NCI-H1092 (cell line): ENCODE measurements around the gene FGFR4.
A peak's percentile ranks its signal among the peaks of the same experiment; 100 is the strongest.
"Not testable (repeated sequence)": the region's sequence is repeated elsewhere in the genome, so short reads cannot be mapped to it uniquely, and the experiment has no call there.

ENCODE experiments used
- DNase-seq: peaks from one replicate; lab custom pipeline; 2025; lab: John Stamatoyannopoulos, UW

The FGFR4 gene

DNA sequence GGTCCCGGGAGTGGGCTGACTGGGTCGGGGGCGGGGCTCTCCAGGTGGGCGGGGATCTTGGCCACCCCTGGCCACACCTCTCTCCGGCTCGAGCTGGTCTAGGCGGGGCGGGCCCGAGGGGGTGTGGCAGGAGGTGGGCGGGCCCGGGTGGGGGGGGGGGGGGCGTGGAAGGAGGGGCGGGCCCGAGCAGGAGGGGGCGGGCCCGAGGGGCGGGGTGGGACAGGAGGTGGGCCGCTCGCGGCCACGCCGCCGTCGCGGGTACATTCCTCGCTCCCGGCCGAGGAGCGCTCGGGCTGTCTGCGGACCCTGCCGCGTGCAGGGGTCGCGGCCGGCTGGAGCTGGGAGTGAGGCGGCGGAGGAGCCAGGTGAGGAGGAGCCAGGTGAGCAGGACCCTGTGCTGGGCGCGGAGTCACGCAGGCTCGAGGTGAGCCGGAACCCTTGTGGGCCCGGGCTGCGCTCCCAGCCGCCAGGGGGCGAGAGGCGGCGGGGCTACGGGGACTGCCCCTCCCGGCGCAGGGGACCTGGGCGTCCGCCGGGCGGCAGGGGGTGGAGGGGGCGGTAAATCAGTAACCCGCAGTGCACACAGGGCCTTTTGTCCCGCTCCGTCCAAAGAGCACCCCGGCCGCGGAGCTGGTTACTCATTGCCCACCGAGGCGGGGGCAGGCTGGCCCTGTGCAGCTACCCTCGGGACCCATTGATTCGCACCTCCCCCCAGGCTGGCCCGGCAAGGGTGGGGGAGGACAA is at the start of gene FGFR4:
TSS of gene FGFR4 (plus strand) at position 262 of the 744 bp plus-strand sequence. CDS start 2,688 bp downstream, outside the sequence.
- no peak for DNase-seq

DNA sequence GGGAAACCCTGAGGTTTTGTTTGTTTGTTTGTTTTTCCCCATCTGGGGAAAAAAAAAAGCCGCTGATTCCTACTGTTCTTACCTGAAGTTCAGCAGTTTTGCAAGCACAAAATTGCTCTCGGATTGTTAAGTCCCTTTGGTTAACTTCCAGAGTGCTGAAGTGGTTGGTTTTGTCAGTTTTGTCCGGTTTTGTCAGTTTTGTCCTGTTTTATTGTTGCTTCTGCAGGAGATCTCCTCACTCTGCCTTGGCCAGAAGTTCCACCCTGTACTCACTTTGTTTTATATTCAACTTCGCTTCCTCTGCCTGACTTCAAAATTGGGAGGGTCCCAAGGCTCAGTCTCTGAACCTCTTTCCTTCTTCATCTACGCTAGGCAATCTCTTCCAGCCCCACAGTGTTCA is 49.8 kb upstream of the FGFR4 start:
- no peak for DNase-seq

DNA sequence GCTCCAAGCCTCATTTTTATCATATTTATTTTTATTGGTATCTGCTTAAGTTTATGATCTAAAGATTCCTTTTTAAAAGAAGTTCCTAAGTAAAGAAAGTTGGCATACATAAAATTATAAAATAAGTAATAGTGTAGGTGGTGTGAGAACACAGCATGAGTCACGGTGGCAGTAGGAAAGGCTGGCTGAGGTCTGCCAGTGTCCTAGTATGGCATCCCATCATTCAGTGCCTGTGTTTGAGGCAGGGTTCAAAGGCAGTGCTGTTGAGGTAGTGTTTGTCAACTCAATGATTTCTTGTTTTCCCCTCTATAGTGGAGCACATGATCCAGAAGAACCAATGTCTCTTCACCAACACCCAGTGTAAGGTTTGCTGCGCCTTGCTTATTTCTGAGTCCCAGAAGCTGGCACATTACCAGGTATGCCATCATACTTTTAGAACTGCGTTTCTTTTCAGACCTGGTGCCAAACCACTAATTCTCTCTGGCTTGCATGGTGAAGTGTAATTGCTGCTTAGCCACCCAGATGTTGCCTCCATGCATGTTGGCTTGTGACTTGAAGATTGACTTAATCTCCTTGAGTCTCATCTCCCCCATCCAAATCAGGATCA is 45.8 kb upstream of the FGFR4 start:
- DNase-seq, result no peak

DNA sequence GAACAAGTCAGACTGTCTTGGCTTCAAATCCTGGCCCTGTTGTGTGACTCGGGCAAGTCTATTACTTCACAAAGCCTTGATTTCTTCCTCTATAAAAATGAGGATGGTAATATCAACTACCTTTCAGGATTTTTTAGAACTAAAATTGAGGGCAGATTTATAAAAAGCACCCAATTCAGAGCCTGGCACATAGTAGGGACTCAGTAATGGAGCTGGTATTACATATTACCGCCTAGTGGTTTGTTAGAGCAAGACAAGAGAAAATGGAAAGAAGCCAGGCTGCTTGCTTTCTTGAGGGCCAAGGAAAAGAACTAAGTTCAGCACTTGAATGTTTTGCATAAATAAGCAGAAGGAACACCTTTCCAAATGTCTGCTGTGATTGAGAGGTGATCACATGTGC is 44.8 kb upstream of the FGFR4 start:
- no peak for DNase-seq

DNA sequence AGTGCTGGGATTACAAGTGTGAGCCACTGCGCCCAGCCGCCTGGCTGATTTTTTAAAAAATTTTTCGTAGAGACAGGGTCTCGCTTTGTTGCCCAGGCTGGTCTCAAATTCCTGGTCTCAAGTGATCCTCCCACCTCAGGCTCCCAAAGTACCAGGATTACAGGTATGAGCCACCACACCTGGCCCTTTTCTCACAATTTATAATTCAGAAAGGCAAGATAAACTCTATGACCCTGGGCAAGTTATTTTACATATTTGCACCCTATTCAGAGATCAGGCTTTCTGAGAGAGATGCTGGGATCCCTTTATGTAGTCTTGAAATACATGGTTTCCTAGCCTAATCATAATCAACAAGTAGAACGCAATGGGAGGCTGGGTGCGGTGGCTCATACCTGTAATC is 43.6 kb upstream of the FGFR4 start:
- DNase-seq, result no peak

DNA sequence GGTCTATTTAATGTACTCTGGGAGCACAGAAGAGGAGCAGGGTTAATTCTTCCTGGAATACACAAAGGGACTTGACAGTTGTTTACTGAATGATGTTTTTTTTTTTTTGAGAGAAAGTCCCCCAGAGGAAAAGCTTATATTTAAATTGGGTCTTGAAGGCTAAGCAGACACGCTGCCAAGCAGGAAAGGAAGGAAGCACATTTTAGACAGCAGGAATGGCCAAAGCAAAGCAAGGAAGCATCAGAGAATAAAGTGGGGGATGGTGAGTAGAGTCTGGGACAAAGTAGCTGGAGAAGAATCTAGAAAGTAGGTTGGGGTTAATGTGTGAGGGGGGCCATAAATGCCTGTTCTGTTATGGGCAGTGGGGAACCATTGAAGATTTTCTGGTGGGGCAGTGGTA is 42.8 kb upstream of the FGFR4 start:
- DNase-seq, result no peak

DNA sequence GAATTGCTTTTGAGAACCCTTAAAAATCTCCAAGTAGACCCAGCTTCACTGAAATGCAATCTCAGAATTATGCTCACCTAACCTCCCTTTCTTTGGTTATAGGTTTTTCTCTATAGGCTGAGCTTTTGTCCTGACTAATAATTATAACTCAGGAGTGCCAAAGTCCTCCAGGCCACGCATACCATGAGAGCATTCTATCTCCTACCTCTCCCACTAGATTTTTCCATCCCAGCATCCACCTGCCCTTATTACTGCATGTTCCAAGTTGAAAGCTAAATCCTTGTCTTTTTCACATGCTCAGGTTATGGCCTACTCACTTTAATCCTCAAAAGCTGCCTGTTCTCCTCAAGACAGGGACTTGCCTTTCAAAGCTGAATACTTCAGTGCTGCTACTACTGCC is 42.1 kb upstream of the FGFR4 start:
- no peak for DNase-seq

GRCh38 chr5:177045631-177046030 is 41.1 kb upstream of the FGFR4 start:
- no peak for DNase-seq

GRCh38 chr5:177048531-177048930 is 38.2 kb upstream of the FGFR4 start:
- not testable (repeated sequence) for DNase-seq

DNA sequence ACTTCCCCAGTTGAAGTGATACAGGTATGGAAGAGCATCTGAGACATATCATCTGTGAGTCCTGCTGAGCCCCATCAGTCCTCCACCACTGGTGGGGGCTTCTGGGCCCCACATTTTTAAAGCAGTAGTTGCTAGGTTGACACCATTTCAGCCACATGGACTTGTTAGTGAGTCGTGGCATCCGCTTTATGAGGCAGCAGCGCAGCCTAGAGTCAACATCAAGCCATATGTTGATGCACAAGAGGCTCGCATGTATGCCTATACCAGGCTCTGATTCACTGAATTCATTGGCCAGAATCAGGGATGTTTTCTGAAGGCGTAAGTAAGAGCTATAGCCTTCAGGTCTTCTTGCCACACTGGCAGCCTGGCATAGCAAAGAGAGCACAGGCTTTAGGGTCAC is 37.4 kb upstream of the FGFR4 start:
- DNase-seq, result no peak

DNA sequence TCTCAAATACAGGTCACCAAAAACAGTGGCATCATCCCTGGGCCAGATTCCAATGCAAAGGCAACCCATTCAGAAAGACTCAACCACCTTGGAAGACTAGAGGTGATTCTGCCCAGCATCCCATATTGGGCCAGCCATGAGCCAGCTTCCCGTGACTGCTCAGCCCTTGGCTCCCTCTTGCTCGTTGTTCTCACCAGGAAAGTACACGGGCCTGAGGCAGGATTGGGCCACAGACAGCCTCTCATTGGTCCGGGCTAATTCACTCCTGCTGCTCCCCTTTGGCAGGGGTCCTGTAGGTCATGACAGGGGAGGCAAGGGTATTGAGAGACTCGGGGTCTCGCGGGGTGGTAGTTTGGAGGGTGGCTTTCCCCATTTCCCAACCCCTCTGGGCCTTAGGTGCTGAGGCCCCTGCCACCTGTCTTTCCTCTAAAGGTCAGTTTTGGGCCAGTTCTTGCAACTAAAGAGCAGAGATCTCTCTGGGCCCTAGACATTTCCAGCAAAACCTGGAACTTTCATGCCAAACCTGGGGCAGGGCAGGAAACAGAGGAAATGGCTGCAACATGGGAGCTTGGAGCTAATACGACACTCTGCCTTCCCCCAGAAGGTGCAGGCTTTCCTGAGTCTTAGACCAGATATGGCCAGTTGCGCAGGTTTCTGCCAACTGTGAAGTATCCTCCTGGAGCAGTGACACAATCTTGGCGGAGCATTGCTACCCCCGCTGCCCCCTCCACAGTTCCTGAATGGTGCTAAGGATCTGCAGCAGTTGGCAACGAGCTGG is 22.0 kb upstream of the FGFR4 start:
- DNase-seq, result no peak

GRCh38 chr5:177065491-177065890 is 21.2 kb upstream of the FGFR4 start:
- no peak for DNase-seq

- DNase-seq, result no peak
Observed at GRCh38 chr5:177066224-177066623, 20.5 kb upstream of the FGFR4 start.

DNA sequence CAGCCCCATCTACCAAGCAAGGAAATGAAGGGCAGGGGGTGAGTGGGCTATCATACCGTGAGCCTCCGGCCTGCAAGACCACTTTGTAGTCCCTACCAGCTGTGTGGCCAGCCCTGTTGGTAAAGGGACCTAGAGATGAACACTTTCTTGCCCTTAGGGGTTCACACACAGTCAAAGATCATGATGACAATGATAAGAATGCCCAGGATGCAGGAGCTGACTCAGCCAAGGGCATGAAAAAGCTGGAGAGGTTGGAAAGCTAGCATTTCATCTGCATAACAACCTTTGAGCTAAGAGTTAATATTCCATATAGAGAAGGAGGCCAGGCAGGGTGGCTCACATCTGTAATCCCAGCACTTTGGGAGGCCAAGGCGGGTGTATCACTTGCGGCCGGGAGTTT is 19.2 kb upstream of the FGFR4 start:
- no peak for DNase-seq

- DNase-seq, result no peak
Observed at GRCh38 chr5:177070536-177071191, 16.1 kb upstream of the FGFR4 start.

DNA sequence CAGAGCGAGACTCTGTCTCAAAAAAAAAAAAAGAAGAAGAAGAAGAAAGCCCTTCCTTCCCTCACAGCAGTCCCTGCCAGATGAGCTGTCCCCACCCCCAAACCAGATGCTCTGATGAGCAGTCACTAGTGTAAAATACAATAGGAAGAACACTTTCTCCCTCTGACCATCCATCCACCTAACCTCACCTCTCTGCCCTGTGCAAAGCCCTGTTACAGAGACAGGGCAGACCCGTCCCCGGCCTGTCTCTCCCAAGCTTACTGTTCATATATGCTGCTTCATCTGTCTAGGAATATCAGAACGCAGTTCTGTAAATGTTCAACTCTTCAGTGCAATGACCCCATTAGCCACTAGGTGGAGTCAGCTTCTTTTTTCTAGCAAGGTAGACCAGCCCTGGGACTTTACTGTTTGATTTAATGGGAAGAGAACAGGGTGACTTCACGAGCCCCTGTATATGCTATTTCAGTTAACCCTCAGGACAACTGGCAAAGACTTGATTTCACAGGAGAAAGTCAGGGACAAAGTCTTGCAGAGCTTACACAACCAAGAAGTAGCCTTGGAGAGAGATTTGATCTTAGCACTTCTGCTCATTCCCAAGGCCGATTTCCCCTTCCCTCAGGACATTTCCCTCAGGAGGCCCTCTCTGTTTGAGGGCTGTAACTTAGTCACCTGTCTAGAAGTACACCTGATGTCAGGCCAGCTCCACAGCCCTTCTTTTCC is 14.9 kb upstream of the FGFR4 start:
- peak; percentile 54 for DNase-seq

- DNase-seq, result no peak
Observed at GRCh38 chr5:177077335-177077734, 9.4 kb upstream of the FGFR4 start.

DNA sequence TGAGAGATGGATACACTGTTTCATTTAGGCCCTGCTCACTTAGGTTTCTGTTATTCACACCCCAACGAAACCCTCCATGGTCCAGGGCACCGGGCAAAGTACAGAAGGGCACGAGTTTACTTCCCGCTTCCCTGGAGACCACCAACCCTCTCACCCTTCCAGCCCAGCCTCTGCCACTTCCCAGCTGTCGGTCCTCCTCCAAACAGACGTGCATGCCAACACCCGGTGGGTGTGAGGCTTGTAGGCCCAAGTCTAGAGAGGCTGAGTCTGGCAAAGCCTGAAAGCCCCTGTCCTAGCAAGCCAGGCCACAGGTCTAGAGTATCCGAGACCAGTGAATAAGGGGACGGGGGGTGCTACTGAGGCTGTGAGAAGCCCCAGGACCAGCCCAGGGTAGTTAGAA is 7.1 kb upstream of the FGFR4 start:
- DNase-seq, result no peak

- DNase-seq, result no peak
Observed at GRCh38 chr5:177080265-177080664, 6.5 kb upstream of the FGFR4 start.

GRCh38 chr5:177081859-177082258 is 4.9 kb upstream of the FGFR4 start:
- no peak for DNase-seq

- DNase-seq, result no peak
Observed at GRCh38 chr5:177083357-177083756, 3.4 kb upstream of the FGFR4 start.

GRCh38 chr5:177084175-177084574 is 2.5 kb upstream of the FGFR4 start:
- DNase-seq, result no peak
